SK-N-MC (cell line): Measurements from ENCODE around the gene GUCY1A2.
A peak's percentile ranks its signal among the peaks of the same experiment; 100 is the strongest.
"Not testable (repeated sequence)": the region's sequence is repeated elsewhere in the genome, so short reads cannot be mapped to it uniquely, and the experiment has no call there.

Source experiments
- DNase-seq: peaks from one replicate; pipeline ENCODE4 v3.0.0-alpha.2; 2011; ENCODE audit warnings: low read depth, low spot score
- H3K27ac ChIP-seq: fragments of 200-600 bp; sonication (generic); 2 replicates; pipeline ENCODE4 v1.5.1; 2016; ENCODE audit warnings: mixed run types
- H3K36me3 ChIP-seq: fragments of 200-600 bp; sonication (generic); 2 replicates; pipeline ENCODE4 v1.6.1; 2017; ENCODE audit warnings: antibody characterized with exemption, low read length, mixed read lengths; ENCODE audit not compliant: insufficient read depth
- H3K4me3 ChIP-seq: fragments of 200-600 bp; sonication (generic); 2 replicates; pipeline ENCODE4 v1.5.1; 2016
- H3K9ac ChIP-seq: fragments of 200-600 bp; sonication (generic); 2 replicates; pipeline ENCODE4 v1.8.0; 2017; ENCODE audit warnings: mixed run types, mixed read lengths; ENCODE audit not compliant: insufficient read length
- H3K9me3 ChIP-seq: fragments of 200-600 bp; sonication (generic); 2 replicates; pipeline ENCODE4 v1.6.1; 2017; ENCODE audit warnings: low read depth, mild to moderate bottlenecking, antibody characterized with exemption, low read length, moderate library complexity, mixed read lengths
- EZH2 ChIP-seq: fragments of 200-600 bp; sonication (generic); IDR thresholded peaks from one replicate; pipeline ENCODE4 v1.6.1; 2017; ENCODE audit warnings: antibody characterized with exemption
- FOXP2 ChIP-seq: optimal IDR thresholded peaks from 2 replicates; pipeline ENCODE3; 2011; ENCODE audit warnings: mild to moderate bottlenecking, moderate library complexity; ENCODE audit not compliant: insufficient read depth; ENCODE audit errors: extremely low read length, control extremely low read depth
- POLR2AphosphoS5 ChIP-seq: IDR thresholded peaks from 2 replicates; pipeline ENCODE4 v1.6.1; 2012; ENCODE audit warnings: mild to moderate bottlenecking, low read depth, low read length, borderline replicate concordance

The GUCY1A2 gene

GRCh38 chr11:106937111-106937510 is 81.2 kb downstream of the GUCY1A2 start:
- TF ChIP-seq POLR2AphosphoS5 (no peak), FOXP2 (no peak), EZH2 (no peak)
- no peak overlapping the region for H3K27ac ChIP-seq
- H3K4me3 ChIP-seq, result no peak overlapping the region
- H3K9me3 ChIP-seq, result no peaks in the 10 kb centered on the region
- no peak for DNase-seq
- H3K9ac ChIP-seq, result no peak overlapping the region
- no peaks in the 10 kb centered on the region for H3K36me3 ChIP-seq

DNA sequence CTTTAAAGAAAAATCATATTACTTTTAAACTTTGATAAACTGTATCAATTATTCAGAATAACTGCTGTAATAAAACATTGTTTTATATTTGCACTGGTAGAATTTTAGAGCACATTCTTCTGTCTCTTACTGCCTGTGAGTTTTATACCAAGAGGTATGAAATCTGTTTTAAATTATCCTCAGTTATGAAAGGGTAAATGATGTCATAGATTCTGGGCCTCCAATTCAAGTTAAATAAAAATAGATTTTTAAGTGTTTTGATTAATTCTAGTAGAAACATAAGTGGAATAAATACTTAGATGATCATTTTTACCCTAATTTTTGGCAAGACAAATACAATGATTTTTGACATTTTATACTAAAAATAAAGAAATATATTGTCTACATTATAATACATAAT is 93.0 kb downstream of the GUCY1A2 start:
- H3K27ac ChIP-seq, result peak overlapping the region; percentile 87
- peak overlapping the region; percentile 38; the same call in 1 of the 2 replicates for H3K4me3 ChIP-seq
- no peaks in the 10 kb centered on the region for H3K36me3 ChIP-seq
- no peaks in the 10 kb centered on the region for H3K9me3 ChIP-seq
- DNase-seq, result no peak
- TF ChIP-seq POLR2AphosphoS5 (no peak), FOXP2 (no peak), EZH2 (no peak)
- peak overlapping the region; percentile 54 for H3K9ac ChIP-seq

DNA sequence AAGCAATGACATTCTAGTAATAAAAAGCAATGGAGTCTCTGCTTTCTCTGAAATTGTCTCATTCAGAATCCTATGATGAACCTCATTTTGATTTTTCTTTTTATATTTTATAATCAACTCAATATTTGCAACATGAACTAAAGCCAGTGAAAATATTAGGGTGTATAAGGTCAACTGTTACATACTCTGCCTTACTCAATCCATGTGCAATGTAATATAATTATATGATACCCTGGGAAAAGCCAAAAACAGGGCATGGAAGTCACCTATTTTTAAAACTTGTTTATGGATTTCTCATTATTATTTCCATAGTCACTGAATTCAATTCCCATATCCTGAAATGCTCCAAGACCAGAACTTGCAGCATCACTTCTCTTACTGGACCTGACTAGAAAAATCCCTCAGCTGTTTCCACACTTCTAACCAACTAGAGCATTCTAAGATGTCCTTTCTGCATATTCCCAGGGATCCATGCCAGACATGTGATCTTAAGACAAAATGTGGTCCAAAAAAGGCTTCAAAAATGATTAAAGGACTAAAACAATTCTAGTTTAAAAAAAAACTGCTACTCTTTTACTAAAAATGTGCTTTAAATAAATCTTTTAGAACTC is 97.3 kb downstream of the GUCY1A2 start:
- Histone ChIP-seq H3K36me3 (no peaks in the 10 kb centered on the region), H3K27ac (no peak overlapping the region), H3K4me3 (no peak overlapping the region), H3K9me3 (no peaks in the 10 kb centered on the region), H3K9ac (no peak overlapping the region)
- no peak for DNase-seq
- TF ChIP-seq FOXP2, result no peak
- no peak for TF ChIP-seq POLR2AphosphoS5
- no peak for TF ChIP-seq EZH2

DNA sequence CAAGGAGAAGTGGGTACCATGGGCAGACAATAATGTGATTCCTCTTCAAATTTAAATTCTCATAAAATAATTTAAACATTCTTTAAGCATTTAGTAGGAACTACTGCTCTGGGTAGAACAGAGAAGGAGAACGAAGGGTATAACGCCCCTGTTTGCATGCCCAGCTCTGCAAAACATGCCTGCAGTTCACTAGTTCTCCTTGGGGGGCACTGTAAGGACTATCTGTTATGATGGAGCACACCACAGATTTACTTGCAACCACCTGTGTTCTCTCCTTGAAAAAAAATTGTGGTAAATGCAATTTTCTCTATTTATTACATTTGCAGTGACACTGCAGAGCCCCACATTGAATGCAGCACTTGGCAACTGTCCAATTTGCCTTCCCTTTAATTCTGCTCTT is 100.3 kb downstream of the GUCY1A2 start:
- no peak for DNase-seq

DNA sequence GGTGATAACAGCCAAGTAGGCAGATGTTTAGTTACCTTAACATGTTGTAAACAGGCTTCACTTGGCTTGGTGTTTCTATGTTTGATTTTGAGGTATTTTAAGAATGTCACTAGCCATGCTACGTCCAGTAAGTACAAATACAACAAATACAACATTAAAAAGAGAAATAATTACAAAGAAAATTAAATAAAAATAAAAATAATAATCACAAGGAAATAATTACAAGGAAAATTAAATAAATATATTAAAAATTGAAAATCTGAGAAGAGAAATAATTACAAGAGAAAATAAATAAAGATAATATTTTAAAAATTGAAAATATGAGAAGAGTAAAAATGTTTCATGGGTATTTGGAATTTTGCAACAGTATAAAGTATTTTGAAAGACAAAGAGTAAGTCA is 103.9 kb downstream of the GUCY1A2 start:
- no peak overlapping the region for H3K9ac ChIP-seq
- H3K36me3 ChIP-seq, result no peaks in the 10 kb centered on the region
- no peak for DNase-seq
- TF ChIP-seq POLR2AphosphoS5, result no peak
- TF ChIP-seq FOXP2, result no peak
- no peak for TF ChIP-seq EZH2
- H3K9me3 ChIP-seq, result no peaks in the 10 kb centered on the region
- H3K27ac ChIP-seq, result no peak overlapping the region
- no peak overlapping the region for H3K4me3 ChIP-seq

More for the DNA sequence above, 100.3 kb downstream of the GUCY1A2 start:
- H3K27ac ChIP-seq, result no peak overlapping the region
- TF ChIP-seq POLR2AphosphoS5 (no peak), FOXP2 (no peak), EZH2 (no peak)
- no peaks in the 10 kb centered on the region for H3K36me3 ChIP-seq
- no peak overlapping the region for H3K4me3 ChIP-seq
- H3K9ac ChIP-seq, result no peak overlapping the region
- no peaks in the 10 kb centered on the region for H3K9me3 ChIP-seq

DNA sequence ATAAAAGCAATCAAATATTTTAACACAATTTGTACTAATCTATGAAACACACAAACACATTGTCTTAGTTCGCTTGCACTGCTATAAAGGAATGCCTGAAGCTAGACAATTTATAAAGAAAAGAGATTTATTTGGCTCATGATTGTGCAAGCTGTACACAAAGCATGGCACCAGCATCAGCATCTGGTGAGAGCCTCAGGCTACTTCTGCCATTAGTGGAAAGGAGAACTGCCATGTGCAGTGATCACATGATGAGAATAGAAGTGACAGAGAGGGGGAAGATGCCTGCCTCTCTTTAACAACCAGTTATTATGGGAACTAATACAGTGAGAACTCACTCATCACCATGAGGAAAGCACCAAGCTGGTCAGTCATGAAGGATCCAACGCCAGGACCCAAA is 105.1 kb downstream of the GUCY1A2 start:
- Histone ChIP-seq H3K9ac (no peak overlapping the region), H3K36me3 (no peaks in the 10 kb centered on the region), H3K4me3 (no peak overlapping the region), H3K9me3 (no peaks in the 10 kb centered on the region), H3K27ac (no peak overlapping the region)
- no peak for TF ChIP-seq FOXP2
- TF ChIP-seq POLR2AphosphoS5, result no peak
- TF ChIP-seq EZH2, result no peak
- DNase-seq, result peak; percentile 22

DNA sequence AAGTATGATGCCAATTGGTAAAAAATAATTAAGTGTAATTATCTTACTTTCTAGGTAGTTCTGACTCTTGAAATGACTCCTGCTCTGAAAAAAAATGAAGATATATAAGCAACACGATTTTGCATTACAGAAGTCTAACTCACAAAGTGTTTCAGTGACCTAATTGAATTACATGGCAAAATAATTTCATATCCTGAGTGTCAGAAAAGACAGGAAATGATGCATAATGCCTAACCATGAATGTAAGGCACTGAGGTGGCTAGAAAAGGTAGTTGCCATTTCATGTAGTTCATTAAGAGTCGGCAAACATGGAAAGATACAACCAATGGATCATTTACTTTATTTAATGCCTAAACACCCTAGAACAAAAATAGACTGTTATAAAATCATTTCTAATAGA is 113.5 kb downstream of the GUCY1A2 start:
- H3K4me3 ChIP-seq, result no peak overlapping the region
- no peak for TF ChIP-seq EZH2
- TF ChIP-seq POLR2AphosphoS5, result no peak
- TF ChIP-seq FOXP2, result no peak

GRCh38 chr11:106889718-106890117 is 128.6 kb downstream of the GUCY1A2 start:
- Histone ChIP-seq H3K4me3 (no peak overlapping the region), H3K9me3 (no peaks in the 10 kb centered on the region), H3K9ac (no peak overlapping the region), H3K36me3 (no peaks in the 10 kb centered on the region), H3K27ac (no peak overlapping the region)
- no peak for TF ChIP-seq EZH2
- no peak for TF ChIP-seq FOXP2
- TF ChIP-seq POLR2AphosphoS5, result no peak
- no peak for DNase-seq

More for the DNA sequence above, 113.5 kb downstream of the GUCY1A2 start:
- Histone ChIP-seq H3K36me3 (no peaks in the 10 kb centered on the region), H3K9me3 (no peaks in the 10 kb centered on the region), H3K9ac (no peak overlapping the region), H3K27ac (no peak overlapping the region)
- no peak for DNase-seq

DNA sequence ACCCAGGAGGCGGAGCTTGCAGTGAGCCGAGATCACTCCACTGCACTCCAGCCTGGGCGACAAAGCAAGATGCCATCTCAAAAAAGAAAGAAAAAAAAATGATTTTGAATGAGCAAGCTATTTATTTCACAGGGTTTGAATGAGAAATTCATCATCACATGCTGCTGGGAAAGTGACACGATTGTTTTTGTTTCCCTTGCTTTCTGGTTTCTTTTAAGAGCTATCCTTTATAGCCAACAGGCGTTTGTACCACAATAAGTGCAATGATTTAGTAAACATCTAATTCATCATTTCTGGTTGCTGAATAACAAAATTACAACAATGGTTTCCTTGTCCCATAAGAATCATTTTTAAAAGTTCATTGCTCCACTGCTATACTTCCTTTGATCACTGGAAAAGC is 129.9 kb downstream of the GUCY1A2 start:
- Histone ChIP-seq H3K4me3 (no peak overlapping the region), H3K9me3 (no peaks in the 10 kb centered on the region), H3K27ac (no peak overlapping the region), H3K9ac (no peak overlapping the region), H3K36me3 (no peaks in the 10 kb centered on the region)
- no peak for DNase-seq
- TF ChIP-seq FOXP2 (no peak), POLR2AphosphoS5 (no peak), EZH2 (no peak)

DNA sequence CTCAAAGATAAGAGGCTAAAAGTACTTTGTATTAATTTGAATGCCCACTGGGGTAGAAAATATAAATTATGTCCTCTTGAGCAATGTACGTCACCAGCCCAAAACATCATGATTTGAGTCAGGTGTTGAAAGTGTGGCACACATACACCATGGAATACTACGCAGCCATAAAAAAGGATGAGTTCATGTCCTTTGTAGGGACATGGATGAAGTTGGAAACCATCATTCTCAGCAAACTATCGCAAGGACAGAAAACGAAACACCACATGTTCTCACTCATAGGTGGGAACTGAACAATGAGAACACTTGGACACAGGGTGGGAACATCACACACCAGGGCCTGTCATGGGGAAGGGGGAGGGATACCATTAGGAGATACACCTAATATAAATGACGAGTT is 134.6 kb downstream of the GUCY1A2 start:
- not testable (repeated sequence) for H3K9ac ChIP-seq, H3K27ac ChIP-seq, H3K9me3 ChIP-seq, H3K36me3 ChIP-seq, DNase-seq, H3K4me3 ChIP-seq
